Fibroblast of villous mesenchyme (primary cell): Measurements from ENCODE around the gene TP53I11. TPM values are rescaled to one million over a fixed set of nuclear protein-coding genes. Genes with fewer than 3 reads are reported as not detected.

Source experiments
- DNase-seq: peaks from one replicate; pipeline ENCODE4 v3.0.0-alpha.2; 2010; ENCODE audit warnings: low read depth
- H3K4me3 ChIP-seq: 2 replicates; pipeline ENCODE4 v1.5.1; 2011; ENCODE audit warnings: low read depth, mild to moderate bottlenecking, low read length
- CTCF ChIP-seq: IDR thresholded peaks from 2 replicates; pipeline ENCODE4 v1.5.1; 2012; ENCODE audit warnings: low read depth, mild to moderate bottlenecking, low read length; ENCODE audit not compliant: insufficient read depth
- total RNA-seq: library from RNA; depleted of rRNA; stranded (reverse); fragments of >200 nt; gene quantifications from 2 replicates; pipeline ENCODE4 v1.2.3, GENCODE V29; 2012

TP53I11 gene
- total RNA-seq, 1 donor, result 38.4 TPM

GRCh38 chr11:44885919-44886789 lies 64.5 kb downstream of the TP53I11 start:
- no peak for TF ChIP-seq CTCF
- no peak overlapping the region for H3K4me3 ChIP-seq
- no peak for DNase-seq

GRCh38 chr11:44885065-44885810 lies 65.4 kb downstream of the TP53I11 start:
- no peak for DNase-seq
- no peak overlapping the region for H3K4me3 ChIP-seq
- no peak for TF ChIP-seq CTCF

GRCh38 chr11:44884056-44884455 lies 66.6 kb downstream of the TP53I11 start:
- no peak overlapping the region for H3K4me3 ChIP-seq
- no peak for DNase-seq
- no peak for TF ChIP-seq CTCF

- H3K4me3 ChIP-seq, result no peak overlapping the region
- TF ChIP-seq CTCF, result no peak
Observed at GRCh38 chr11:44883277-44883676, 67.4 kb downstream of the TP53I11 start.

More at GRCh38 chr11:44883277-44883676, 67.4 kb downstream of the TP53I11 start:
- no peak for DNase-seq

Other genes starting within 250 kb of the TP53I11 start
- under 0.01 and 0.64 TPM in 2 replicates for gene TSPAN18, start 223.9 kb downstream of the TP53I11 start, total RNA-seq
- gene PRDM11, start 195.8 kb upstream of the TP53I11 start, total RNA-seq, result 4.2 and 6.5 TPM in 2 replicates